HFF-Myc (cell line): ENCODE results near the gene CDK19.

Experiments
- DNase-seq: peaks from one replicate; pipeline ENCODE4 v3.0.0-alpha.2; 2011; ENCODE audit warnings: low read depth; ENCODE audit errors: extremely low read depth
- H3K4me3 ChIP-seq: replicated peaks from 2 replicates; pipeline ENCODE4 v1.5.1; 2011; ENCODE audit warnings: low read depth, mild to moderate bottlenecking, control low read depth, low read length
- CTCF ChIP-seq: IDR thresholded peaks from 2 replicates; pipeline ENCODE4 v1.5.1; 2012; ENCODE audit warnings: mild to moderate bottlenecking, low read depth, low read length, control low read depth; ENCODE audit errors: missing control alignments

The CDK19 gene

DNA sequence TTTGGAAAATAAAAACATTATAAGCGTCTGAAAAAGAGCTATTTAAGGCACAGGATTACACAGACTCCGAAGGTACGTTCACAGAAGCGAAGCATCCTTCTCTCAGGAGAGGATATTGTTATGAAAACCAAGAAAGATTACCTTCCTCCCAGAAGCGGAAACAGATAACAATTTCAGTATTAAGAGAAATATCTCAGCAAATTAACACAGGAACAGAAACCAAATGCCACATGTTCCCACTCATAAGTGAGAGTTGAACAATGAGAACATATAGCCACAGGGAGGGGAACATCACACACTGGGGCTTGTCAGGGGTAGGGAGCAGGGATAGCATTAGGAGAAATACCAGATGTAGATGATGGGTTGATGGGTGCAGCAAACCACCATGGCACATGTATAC is 109.7 kb downstream of the CDK19 start:
- H3K4me3 ChIP-seq, result no peak overlapping the region
- no peak for DNase-seq
- no peak for TF ChIP-seq CTCF

GRCh38 chr6:110703906-110704594 is 111.2 kb downstream of the CDK19 start:
- DNase-seq, result no peak
- H3K4me3 ChIP-seq, result no peak overlapping the region
- TF ChIP-seq CTCF, result no peak

DNA sequence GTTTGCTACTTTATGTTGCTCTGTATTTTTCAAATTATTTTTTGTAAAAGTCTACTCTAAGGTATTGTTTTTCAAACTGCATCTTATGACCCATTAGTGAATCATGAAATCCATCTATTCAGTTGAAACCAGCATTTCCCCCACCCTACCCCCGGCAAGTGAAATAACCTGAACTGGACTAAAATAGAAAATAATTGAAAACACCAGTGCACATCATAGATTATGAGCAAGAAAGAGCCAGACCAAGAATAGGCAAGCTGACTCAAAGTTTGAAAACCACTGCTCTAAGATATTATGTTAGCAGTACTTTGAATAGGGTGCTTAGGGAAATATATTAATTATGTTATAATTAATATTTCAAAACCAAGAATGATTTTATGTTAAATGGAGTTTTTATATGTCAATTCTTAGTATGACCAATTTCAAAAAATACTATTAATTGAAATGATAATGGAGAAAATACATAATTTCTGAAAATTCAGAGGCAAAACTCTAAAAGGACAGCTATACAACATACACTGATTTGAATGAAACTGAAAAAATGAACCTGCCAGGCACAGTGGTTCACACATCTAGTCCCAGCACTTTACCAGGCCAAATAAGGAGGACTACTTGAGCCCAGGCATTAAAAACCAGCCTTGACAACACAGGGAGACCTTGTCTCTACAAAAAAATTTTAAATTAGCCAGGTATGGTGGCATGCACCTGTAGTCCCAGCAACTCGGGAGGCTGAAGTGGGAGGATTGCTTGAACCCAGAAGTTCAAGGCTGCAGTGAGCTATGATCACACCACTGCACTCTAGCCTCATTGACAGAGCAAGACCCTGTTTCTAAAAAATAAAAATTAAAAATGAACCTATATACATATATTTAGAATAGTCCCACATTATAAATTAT is 112.0 kb downstream of the CDK19 start:
- DNase-seq, result no peak
- TF ChIP-seq CTCF, result no peak

GRCh38 chr6:110699780-110700179 is 115.5 kb downstream of the CDK19 start:
- no peak for TF ChIP-seq CTCF
- DNase-seq, result no peak
- H3K4me3 ChIP-seq, result no peak overlapping the region

More for the DNA sequence above, 112.0 kb downstream of the CDK19 start:
- H3K4me3 ChIP-seq, result no peak overlapping the region

- no peak for TF ChIP-seq CTCF
- DNase-seq, result no peak
- H3K4me3 ChIP-seq, result no peak overlapping the region
Observed at GRCh38 chr6:110693994-110694393, 121.3 kb downstream of the CDK19 start.

DNA sequence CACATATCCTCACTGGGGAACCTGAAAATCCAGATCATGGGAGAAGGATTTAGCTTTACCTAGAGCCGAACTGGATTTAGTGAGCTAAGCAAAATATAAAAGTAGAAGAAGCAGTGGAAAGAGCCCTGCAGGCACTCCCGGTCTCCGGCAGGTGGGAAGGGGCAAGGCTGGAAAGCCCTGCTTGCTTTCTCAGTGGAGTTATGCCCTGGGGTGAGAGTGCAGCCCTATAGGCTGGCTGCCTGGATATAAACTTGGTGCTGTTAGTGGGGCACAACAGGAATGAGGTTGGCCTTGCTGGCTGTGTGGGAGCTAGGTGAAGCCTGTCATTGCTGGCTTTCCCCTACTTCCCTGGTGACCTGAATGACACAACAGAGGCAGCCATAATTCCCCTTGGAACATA is 122.0 kb downstream of the CDK19 start:
- H3K4me3 ChIP-seq, result no peak overlapping the region
- no peak for TF ChIP-seq CTCF
- no peak for DNase-seq
